ENCODE data around the gene TDRD10. TPM values are rescaled to one million over a fixed set of nuclear protein-coding genes. Genes with fewer than 3 reads are reported as not detected.

TDRD10 gene
- total and polyA plus RNA-seq, 2 of the 4 experiments (the other 2 are of a cell fraction), result not detected

GRCh38 chr1:154551474-154551873, 49.5 kb downstream of the TDRD10 start:
- in situ Hi-C loops (cut with MboI; ENCODE audit: low sequenced_read_pairs) (no loop called here), intact Hi-C loops (cut with micrococcal nuclease) (no loop called here), dilution Hi-C loops (cut with HindIII; ENCODE audit: low sequenced_read_pairs, unreplicated experiment) (no loop called here)
- Histone ChIP-seq H4K5ac (ENCODE audit: low read depth, low read length) (no peak overlapping the region), H2AFZ (replicated peaks; ENCODE audit: low read length, poor library complexity) (no peak overlapping the region), H3K79me1 (ENCODE audit: low read depth in 1 of 2, low read length in 2 of 2) (peaks cover 21 to 48% of the 10 kb centered on the region in 2 experiments), H2AK5ac (ENCODE audit: low read depth, low read length) (no peak overlapping the region), H4K91ac (ENCODE audit: insufficient read depth, low read depth, low read length) (no peak overlapping the region), H3K14ac (replicated peaks; ENCODE audit: low read depth, low read length) (no peak overlapping the region), H3K9ac (ENCODE audit: low read depth, low read length) (no peak overlapping the region), H3K9me3 (ENCODE audit: control insufficient read depth, insufficient read depth, low read length) (no peaks in the 10 kb centered on the region), H4K20me1 (ENCODE audit: insufficient read depth, low read length) (peaks cover 40% of the 10 kb centered on the region; the same call in 1 of the 2 replicates), H3K4me1 (ENCODE audit: control insufficient read depth, insufficient read depth, low read length) (peaks cover 6% of the 10 kb centered on the region), H2AK9ac (replicated peaks; ENCODE audit: low read depth, low read length, poor library complexity) (no peak overlapping the region), H3K9me1 (ENCODE audit: insufficient read depth, low read length) (peaks cover 11% of the 10 kb centered on the region; the same call in 1 of the 2 replicates), H3K4me3 (ENCODE audit: insufficient read depth, low read depth, low read length) (no peak overlapping the region), H3K4ac (ENCODE audit: low read depth, low read length) (no peak overlapping the region), H2BK20ac (ENCODE audit: low read depth, low read length) (no peak overlapping the region), H2BK120ac (ENCODE audit: low read depth, low read length) (no peak overlapping the region), H2BK5ac (ENCODE audit: low read depth, low read length, poor library complexity, severe bottlenecking) (no peak overlapping the region), H3K27me3 (ENCODE audit: control insufficient read depth, insufficient read depth, low read length) (no peaks in the 10 kb centered on the region), H3K36me3 (ENCODE audit: control insufficient read depth, insufficient read depth, low read length) (peaks cover 65% of the 10 kb centered on the region), H3K56ac (ENCODE audit: extremely low read depth, insufficient read depth, low read length) (no peak overlapping the region), H3K18ac (ENCODE audit: low read depth, low read length) (no peak overlapping the region), H2BK15ac (ENCODE audit: low read depth, low read length) (no peak overlapping the region), H3K23ac (ENCODE audit: low read depth, low read length) (no peak overlapping the region), H3K4me2 (ENCODE audit: low read depth, low read length) (no peak overlapping the region), H4K8ac (ENCODE audit: low read depth in 2 of 2, low read length in 2 of 2) (no peak overlapping the region), H3K27ac (ENCODE audit: insufficient read depth, low read length) (no peak overlapping the region)
- DNase-seq, result no peak
- no TSS peak for BruUV-seq (replicated peaks)
- TF ChIP-seq NFE2L2 (IDR thresholded peaks at IDR 0.05; ENCODE audit: low read depth, low read length) (no peak), CEBPB (IDR thresholded peaks at IDR 0.05; ENCODE audit: low read depth, low read length) (no peak)
- ChIA-PET CTCF (no interaction called here), POLR2A (ENCODE audit: unreplicated experiment) (no interaction called here)
- no CpG with 5 or more reads among the region's 4 CpGs for WGBS, 2 experiments (ENCODE audit: extremely low coverage in 2 of 2, insufficient read length in 1 of 2)
- ATAC-seq (ENCODE audit: low read depth), result no peak

All from IMR-90 (cell line).